ENCODE results near the gene CLDN19. TPM values are rescaled to one million over a fixed set of nuclear protein-coding genes. Genes with fewer than 3 reads are reported as not detected.

The CLDN19 gene
- total and polyA plus RNA-seq, 5 donors from 2014 or later: not detected

DNA sequence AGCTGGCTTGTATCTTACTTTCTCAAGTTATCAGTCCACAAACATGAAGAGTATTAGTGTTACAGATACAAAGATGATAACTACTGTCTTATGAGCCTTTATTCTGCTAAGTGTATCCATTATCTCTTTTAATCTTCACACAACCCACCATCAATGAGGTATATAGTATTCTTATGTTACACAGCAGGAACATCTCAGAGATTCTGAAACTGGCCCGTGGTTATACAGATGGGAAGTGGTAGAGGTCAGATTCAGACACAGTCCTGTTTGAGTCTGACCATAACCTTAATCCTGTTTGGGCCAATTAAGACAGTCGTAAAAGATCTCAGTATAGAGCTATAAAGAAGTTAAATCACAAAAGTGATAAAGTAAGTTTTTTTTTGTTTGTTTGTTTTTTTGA, 39.7 kb upstream of the CLDN19 start:
- H3K36me3 ChIP-seq (ENCODE audit: control insufficient read depth, insufficient read depth, low read length): peaks cover 43% of the 10 kb centered on the region
- H3K4me1 ChIP-seq (ENCODE audit: control insufficient read depth, insufficient read depth, low read length, poor library complexity, severe bottlenecking): peaks cover 4% of the 10 kb centered on the region
- H3K27ac ChIP-seq (ENCODE audit: insufficient read depth, low read length, poor library complexity, severe bottlenecking): no peak overlapping the region
- H3K27me3 ChIP-seq (ENCODE audit: control insufficient read depth, insufficient read depth, low read length): no peaks in the 10 kb centered on the region
- H3K36me3 Mint-ChIP-seq: peaks cover 53% of the 10 kb centered on the region
- DNase-seq (no peak), ATAC-seq (ENCODE audit: low read depth in 2 of 2) (no peak)
- H3K9me3 ChIP-seq (ENCODE audit: control insufficient read depth in 2 of 2, low read length in 2 of 2): no peaks in the 10 kb centered on the region
- H3K27ac Mint-ChIP-seq: peak overlapping the region in 1 of 3 donors; percentile 53
- H3K4me1 Mint-ChIP-seq: peaks cover 4 to 19% (median 14%) of the 10 kb centered on the region in 4 donors
- H3K4me3 Mint-ChIP-seq: no peak overlapping the region
- peaks cover 0 to 1% (median 0%) of the 10 kb centered on the region in 7 donors for H3K9me3 Mint-ChIP-seq
- no peak overlapping the region for H3K4me3 ChIP-seq (ENCODE audit: low read depth, low read length)
- no peaks in the 10 kb centered on the region for H3K27me3 Mint-ChIP-seq

DNA sequence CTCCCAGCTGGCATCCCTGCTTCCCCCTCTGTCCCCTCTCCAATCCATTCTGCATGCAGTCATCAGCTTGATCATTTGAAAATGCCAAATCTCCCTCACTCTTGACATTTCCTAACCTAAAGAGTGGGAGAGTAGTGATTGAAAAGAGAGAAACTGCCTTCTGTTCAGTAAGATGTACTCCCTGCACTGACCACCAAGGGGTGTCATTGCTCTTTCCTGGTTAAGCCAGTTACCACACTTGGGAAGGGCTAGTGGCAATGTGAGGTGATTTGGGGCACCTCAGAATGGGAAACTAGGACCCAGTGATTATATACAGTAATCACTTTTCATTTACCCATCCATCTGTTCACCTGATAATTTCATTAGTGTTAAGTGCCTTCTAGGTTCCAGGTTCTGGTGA, 37.8 kb upstream of the CLDN19 start:
- Histone ChIP-seq H3K27ac (ENCODE audit: insufficient read depth, low read length, poor library complexity, severe bottlenecking) (no peak overlapping the region), H3K9me3 (ENCODE audit: control insufficient read depth in 2 of 2, low read length in 2 of 2) (no peaks in the 10 kb centered on the region), H3K4me1 (ENCODE audit: control insufficient read depth, insufficient read depth, low read length, poor library complexity, severe bottlenecking) (no peaks in the 10 kb centered on the region), H3K36me3 (ENCODE audit: control insufficient read depth, insufficient read depth, low read length) (peaks cover 61% of the 10 kb centered on the region), H3K27me3 (ENCODE audit: control insufficient read depth, insufficient read depth, low read length) (no peaks in the 10 kb centered on the region), H3K4me3 (ENCODE audit: low read depth, low read length) (no peak overlapping the region)
- Mint-ChIP-seq H3K4me3 (peak overlapping the region in 1 of 4 donors; percentile 8), H3K4me1 (peaks cover 6 to 24% (median 16%) of the 10 kb centered on the region in 4 donors), H3K27me3 (no peaks in the 10 kb centered on the region), H3K36me3 (peaks cover 59% of the 10 kb centered on the region), H3K9me3 (peaks cover 0 to 1% (median 0%) of the 10 kb centered on the region in 7 donors), H3K27ac (peak overlapping the region in 1 of 3 donors; percentile 3)
- peak in 1 of 2 donors; percentile 58 for ATAC-seq (ENCODE audit: low read depth in 2 of 2)
- DNase-seq: peak in 2 of 3 donors; percentile 39 to 53

DNA sequence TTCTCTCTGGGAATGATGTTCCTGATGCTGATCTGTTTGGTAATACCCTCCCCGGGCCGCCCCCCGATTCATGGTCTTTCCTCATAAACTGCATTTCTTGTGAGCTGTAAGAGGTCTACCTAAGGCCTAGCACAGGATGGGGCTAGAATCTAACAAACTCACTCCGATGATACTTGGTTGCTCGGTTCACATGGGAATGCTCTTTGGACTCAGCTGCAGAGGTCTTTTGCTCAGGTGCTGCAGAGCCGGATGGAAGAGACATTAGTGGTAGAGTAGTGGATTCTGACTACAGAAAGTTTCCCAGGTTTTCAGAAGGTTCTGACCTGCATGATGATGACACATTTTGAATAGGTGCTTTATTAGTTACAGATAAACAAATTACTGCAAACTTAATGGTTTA, 36.5 kb upstream of the CLDN19 start:
- Histone ChIP-seq H3K4me1 (ENCODE audit: control insufficient read depth, insufficient read depth, low read length, poor library complexity, severe bottlenecking) (peaks cover 6% of the 10 kb centered on the region), H3K27ac (ENCODE audit: insufficient read depth, low read length, poor library complexity, severe bottlenecking) (no peak overlapping the region), H3K4me3 (ENCODE audit: low read depth, low read length) (no peak overlapping the region), H3K27me3 (ENCODE audit: control insufficient read depth, insufficient read depth, low read length) (no peaks in the 10 kb centered on the region), H3K9me3 (ENCODE audit: control insufficient read depth in 2 of 2, low read length in 2 of 2) (no peaks in the 10 kb centered on the region), H3K36me3 (ENCODE audit: control insufficient read depth, insufficient read depth, low read length) (peaks cover 61% of the 10 kb centered on the region)
- DNase-seq (no peak), ATAC-seq (ENCODE audit: low read depth in 2 of 2) (no peak)
- Mint-ChIP-seq H3K9me3 (peaks cover 0 to 1% (median 0%) of the 10 kb centered on the region in 7 donors), H3K4me3 (no peak overlapping the region), H3K27ac (no peak overlapping the region), H3K4me1 (peaks cover 12 to 30% (median 23%) of the 10 kb centered on the region in 4 donors), H3K36me3 (peaks cover 54% of the 10 kb centered on the region), H3K27me3 (no peaks in the 10 kb centered on the region)

DNA sequence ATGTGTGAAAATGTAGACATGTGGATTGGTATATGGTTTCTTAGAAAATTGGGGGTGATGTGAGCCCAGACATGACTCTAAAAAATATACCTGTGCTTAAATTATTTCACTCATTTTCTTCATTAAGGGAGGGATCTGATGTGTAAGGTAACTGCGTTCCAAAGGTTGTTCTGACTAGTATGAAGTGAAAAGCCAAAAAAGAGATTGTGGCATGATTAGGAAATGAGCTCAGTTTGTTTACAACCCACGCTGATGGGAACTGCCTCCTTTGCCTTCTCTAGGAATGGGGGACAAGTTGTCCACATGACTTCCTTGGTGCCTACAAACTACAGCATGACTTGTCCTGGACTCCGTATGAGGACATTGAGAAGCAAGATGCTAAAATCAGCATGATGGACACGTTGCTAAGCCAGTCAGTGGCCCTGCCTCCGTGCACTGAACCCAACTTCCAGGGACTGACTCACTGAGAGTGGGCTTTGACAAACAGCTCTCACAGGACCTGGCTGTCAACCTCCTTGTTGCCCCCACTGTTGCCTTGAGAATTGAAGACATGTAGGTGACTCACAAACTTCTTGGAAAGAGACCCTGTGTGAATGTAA, 35.0 kb upstream of the CLDN19 start:
- no peak overlapping the region for H3K27ac ChIP-seq (ENCODE audit: insufficient read depth, low read length, poor library complexity, severe bottlenecking)
- DNase-seq (no peak), ATAC-seq (ENCODE audit: low read depth in 2 of 2) (no peak)
- H3K27me3 ChIP-seq (ENCODE audit: control insufficient read depth, insufficient read depth, low read length): no peaks in the 10 kb centered on the region
- peaks cover 0 to 1% (median 0%) of the 10 kb centered on the region in 7 donors for H3K9me3 Mint-ChIP-seq
- no peaks in the 10 kb centered on the region for H3K27me3 Mint-ChIP-seq
- H3K4me3 ChIP-seq (ENCODE audit: low read depth, low read length): no peak overlapping the region
- H3K36me3 ChIP-seq (ENCODE audit: control insufficient read depth, insufficient read depth, low read length): peaks cover 54% of the 10 kb centered on the region
- H3K4me3 Mint-ChIP-seq: no peak overlapping the region
- no peaks in the 10 kb centered on the region for H3K9me3 ChIP-seq (ENCODE audit: control insufficient read depth in 2 of 2, low read length in 2 of 2)
- H3K4me1 Mint-ChIP-seq: peaks cover 18 to 40% (median 31%) of the 10 kb centered on the region in 4 donors
- peak overlapping the region in 1 of 3 donors; percentile 17 for H3K27ac Mint-ChIP-seq
- H3K4me1 ChIP-seq (ENCODE audit: control insufficient read depth, insufficient read depth, low read length, poor library complexity, severe bottlenecking): peaks cover 15% of the 10 kb centered on the region
- peaks cover 43% of the 10 kb centered on the region for H3K36me3 Mint-ChIP-seq

DNA sequence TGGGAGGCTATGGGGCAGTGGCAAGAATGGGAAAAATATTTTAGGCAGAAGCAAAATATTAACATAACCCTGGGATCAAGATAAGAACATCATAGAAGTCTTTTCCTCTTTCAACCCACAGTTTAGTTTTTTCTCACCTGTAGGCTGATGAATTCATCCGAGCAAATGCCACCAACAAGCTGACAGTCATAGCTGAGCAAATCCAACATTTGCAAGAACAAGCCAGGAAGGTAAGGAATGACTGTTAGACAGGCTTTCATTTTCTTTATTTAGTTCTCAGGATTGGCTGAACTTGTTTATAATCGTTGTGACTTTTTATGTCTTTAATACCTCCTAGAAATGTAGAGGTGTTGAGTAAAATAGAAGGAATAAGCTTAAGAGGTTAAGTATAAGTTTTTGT, 33.4 kb upstream of the CLDN19 start:
- Histone ChIP-seq H3K27me3 (ENCODE audit: control insufficient read depth, insufficient read depth, low read length) (no peaks in the 10 kb centered on the region), H3K27ac (ENCODE audit: insufficient read depth, low read length, poor library complexity, severe bottlenecking) (no peak overlapping the region), H3K9me3 (ENCODE audit: control insufficient read depth in 2 of 2, low read length in 2 of 2) (no peaks in the 10 kb centered on the region), H3K4me3 (ENCODE audit: low read depth, low read length) (no peak overlapping the region), H3K36me3 (ENCODE audit: control insufficient read depth, insufficient read depth, low read length) (peaks cover 49% of the 10 kb centered on the region), H3K4me1 (ENCODE audit: control insufficient read depth, insufficient read depth, low read length, poor library complexity, severe bottlenecking) (peaks cover 23% of the 10 kb centered on the region)
- H3K27me3 Mint-ChIP-seq: no peaks in the 10 kb centered on the region
- no peak for DNase-seq
- ATAC-seq (ENCODE audit: low read depth in 2 of 2): no peak
- peaks cover 18 to 56% (median 39%) of the 10 kb centered on the region in 4 donors for H3K4me1 Mint-ChIP-seq
- peak overlapping the region in 1 of 3 donors; percentile 52 for H3K27ac Mint-ChIP-seq
- H3K36me3 Mint-ChIP-seq: peaks cover 38% of the 10 kb centered on the region
- H3K9me3 Mint-ChIP-seq: no peaks in the 10 kb centered on the region
- no peak overlapping the region for H3K4me3 Mint-ChIP-seq

DNA sequence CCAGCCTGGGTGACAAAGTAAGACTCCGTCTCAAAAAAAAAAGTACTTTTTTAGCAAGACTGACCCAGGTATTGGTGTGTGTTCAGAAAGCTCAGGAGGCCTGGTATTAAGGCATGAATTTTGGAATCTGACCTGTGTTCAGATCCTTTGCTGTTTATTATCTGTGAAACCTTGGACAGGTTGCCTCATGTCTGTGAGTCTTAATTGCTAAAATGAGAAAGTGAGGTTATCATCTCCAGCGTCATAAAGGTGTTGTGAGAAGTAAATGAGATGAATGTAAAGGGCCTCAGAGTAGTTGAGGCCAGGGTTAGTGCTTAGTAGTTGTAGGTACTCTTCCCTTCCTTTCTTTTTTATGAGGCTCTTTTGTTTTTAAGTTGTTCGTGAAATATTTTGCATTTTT, 29.8 kb upstream of the CLDN19 start:
- Mint-ChIP-seq H3K36me3 (peaks cover 14% of the 10 kb centered on the region), H3K27ac (no peak overlapping the region), H3K4me1 (peaks cover 22 to 58% (median 39%) of the 10 kb centered on the region in 4 donors), H3K4me3 (peak overlapping the region in 2 of 4 donors; percentile 76 to 85), H3K27me3 (peaks cover 4% of the 10 kb centered on the region), H3K9me3 (no peaks in the 10 kb centered on the region)
- DNase-seq (no peak), ATAC-seq (ENCODE audit: low read depth in 2 of 2) (no peak)
- Histone ChIP-seq H3K36me3 (ENCODE audit: control insufficient read depth, insufficient read depth, low read length) (peaks cover 18% of the 10 kb centered on the region), H3K27me3 (ENCODE audit: control insufficient read depth, insufficient read depth, low read length) (no peaks in the 10 kb centered on the region), H3K27ac (ENCODE audit: insufficient read depth, low read length, poor library complexity, severe bottlenecking) (no peak overlapping the region), H3K9me3 (ENCODE audit: control insufficient read depth in 2 of 2, low read length in 2 of 2) (no peaks in the 10 kb centered on the region), H3K4me1 (ENCODE audit: control insufficient read depth, insufficient read depth, low read length, poor library complexity, severe bottlenecking) (peaks cover 49% of the 10 kb centered on the region), H3K4me3 (ENCODE audit: low read depth, low read length) (no peak overlapping the region)

DNA sequence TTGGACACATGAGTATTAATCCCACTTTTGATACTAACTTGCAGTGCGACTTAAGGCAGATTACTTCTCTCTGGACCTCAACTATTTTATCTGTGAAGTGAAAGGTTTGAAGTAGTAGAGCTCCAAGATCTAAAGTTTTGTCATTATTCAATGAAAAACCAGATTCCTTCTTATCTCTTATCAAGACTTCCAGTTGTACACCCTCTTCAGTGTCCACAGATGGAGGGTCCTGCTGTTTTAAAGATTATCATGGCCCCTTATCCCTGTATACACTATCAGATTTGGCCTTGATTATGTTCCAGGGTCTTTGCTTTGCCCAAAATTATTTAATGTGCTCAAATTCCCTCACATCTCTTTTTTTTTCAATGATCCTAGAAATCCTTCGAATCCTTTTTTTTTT, 28.1 kb upstream of the CLDN19 start:
- no peak overlapping the region for H3K27ac ChIP-seq (ENCODE audit: insufficient read depth, low read length, poor library complexity, severe bottlenecking)
- no peak for ATAC-seq (ENCODE audit: low read depth in 2 of 2)
- H3K27me3 Mint-ChIP-seq: peaks cover 4% of the 10 kb centered on the region
- H3K4me1 Mint-ChIP-seq: peaks cover 19 to 49% (median 34%) of the 10 kb centered on the region in 4 donors
- peak overlapping the region; percentile 26 to 98 (median 92) for H3K27ac Mint-ChIP-seq
- DNase-seq: no peak
- H3K9me3 ChIP-seq (ENCODE audit: control insufficient read depth in 2 of 2, low read length in 2 of 2): no peaks in the 10 kb centered on the region
- peak overlapping the region in 1 of 4 donors; percentile 94 for H3K4me3 Mint-ChIP-seq
- H3K27me3 ChIP-seq (ENCODE audit: control insufficient read depth, insufficient read depth, low read length): no peaks in the 10 kb centered on the region
- no peaks in the 10 kb centered on the region for H3K9me3 Mint-ChIP-seq
- H3K4me1 ChIP-seq (ENCODE audit: control insufficient read depth, insufficient read depth, low read length, poor library complexity, severe bottlenecking): peaks cover 52% of the 10 kb centered on the region
- peak overlapping the region; percentile 89 for H3K4me3 ChIP-seq (ENCODE audit: low read depth, low read length)
- peaks cover 3% of the 10 kb centered on the region for H3K36me3 ChIP-seq (ENCODE audit: control insufficient read depth, insufficient read depth, low read length)
- H3K36me3 Mint-ChIP-seq: peaks cover 8% of the 10 kb centered on the region

DNA sequence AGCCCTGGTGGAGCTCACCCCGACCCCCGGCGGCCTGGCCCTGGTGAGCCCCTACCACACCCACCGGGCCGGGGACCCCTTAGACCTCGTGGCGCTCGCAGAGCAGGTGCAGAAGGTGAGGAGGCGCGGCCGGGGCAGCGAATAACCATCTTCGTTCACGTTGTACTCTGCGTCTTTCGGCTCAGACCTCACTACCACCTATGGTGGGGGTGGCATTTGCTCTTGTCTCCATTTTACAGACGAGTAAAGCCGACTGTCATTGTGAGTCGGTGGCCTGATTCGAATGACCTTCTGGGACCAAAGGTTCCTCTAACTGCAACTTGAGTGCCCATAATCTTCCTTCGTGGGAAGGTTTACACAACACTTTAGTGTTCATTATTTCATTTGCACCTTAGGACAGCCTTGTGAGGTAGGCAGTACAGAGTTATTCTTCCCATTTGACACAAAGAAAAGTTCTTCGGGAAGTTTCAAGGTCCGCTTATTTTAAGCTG, 27.5 kb upstream of the CLDN19 start:
- H3K27me3 Mint-ChIP-seq: peaks cover 4% of the 10 kb centered on the region
- no peaks in the 10 kb centered on the region for H3K9me3 ChIP-seq (ENCODE audit: control insufficient read depth in 2 of 2, low read length in 2 of 2)
- DNase-seq (no peak), ATAC-seq (ENCODE audit: low read depth in 2 of 2) (peak; percentile 1 to 23)
- H3K4me1 ChIP-seq (ENCODE audit: control insufficient read depth, insufficient read depth, low read length, poor library complexity, severe bottlenecking): peaks cover 52% of the 10 kb centered on the region
- peaks cover 4% of the 10 kb centered on the region for H3K36me3 Mint-ChIP-seq
- no peaks in the 10 kb centered on the region for H3K9me3 Mint-ChIP-seq
- no peaks in the 10 kb centered on the region for H3K36me3 ChIP-seq (ENCODE audit: control insufficient read depth, insufficient read depth, low read length)
- H3K4me1 Mint-ChIP-seq: peaks cover 15 to 49% (median 31%) of the 10 kb centered on the region in 4 donors
- H3K4me3 ChIP-seq (ENCODE audit: low read depth, low read length): peak overlapping the region; percentile 89
- H3K27ac Mint-ChIP-seq: peak overlapping the region; percentile 14 to 98 (median 92)
- no peaks in the 10 kb centered on the region for H3K27me3 ChIP-seq (ENCODE audit: control insufficient read depth, insufficient read depth, low read length)
- peak overlapping the region in 1 of 4 donors; percentile 94 for H3K4me3 Mint-ChIP-seq
- H3K27ac ChIP-seq (ENCODE audit: insufficient read depth, low read length, poor library complexity, severe bottlenecking): peak overlapping the region; percentile 88

Data from CD4-positive, CD25-positive, alpha-beta regulatory T cell (primary cell).